Measurements from ENCODE around the gene NRN1L.
"Not testable (repeated sequence)": the region's sequence is repeated elsewhere in the genome, so short reads cannot be mapped to it uniquely, and the experiment has no call there.

The NRN1L gene

DNA sequence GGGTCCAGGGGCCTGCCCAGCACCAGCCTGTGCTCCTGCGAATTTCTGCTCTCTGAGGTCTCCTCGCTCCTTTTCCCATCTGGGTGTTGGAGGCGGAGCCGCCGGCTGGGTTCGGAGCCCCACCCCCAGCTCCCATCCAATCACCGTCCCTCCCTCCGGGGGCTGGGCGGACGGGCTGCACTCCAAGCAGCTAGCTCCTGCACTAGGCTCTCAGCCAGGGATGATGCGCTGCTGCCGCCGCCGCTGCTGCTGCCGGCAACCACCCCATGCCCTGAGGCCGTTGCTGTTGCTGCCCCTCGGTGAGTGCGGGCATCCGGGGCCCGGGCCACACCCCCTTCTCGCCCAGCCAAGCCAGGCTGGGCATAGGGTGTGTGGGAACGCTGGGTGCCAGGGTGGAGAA is at the start of gene NRN1L:
NRN1L (plus strand) TSS at position 202 of the 400 bp plus-strand sequence; CDS start at position 221, 19 bp downstream.
- no peak for DNase-seq (ENCODE audit: low read depth)

DNA sequence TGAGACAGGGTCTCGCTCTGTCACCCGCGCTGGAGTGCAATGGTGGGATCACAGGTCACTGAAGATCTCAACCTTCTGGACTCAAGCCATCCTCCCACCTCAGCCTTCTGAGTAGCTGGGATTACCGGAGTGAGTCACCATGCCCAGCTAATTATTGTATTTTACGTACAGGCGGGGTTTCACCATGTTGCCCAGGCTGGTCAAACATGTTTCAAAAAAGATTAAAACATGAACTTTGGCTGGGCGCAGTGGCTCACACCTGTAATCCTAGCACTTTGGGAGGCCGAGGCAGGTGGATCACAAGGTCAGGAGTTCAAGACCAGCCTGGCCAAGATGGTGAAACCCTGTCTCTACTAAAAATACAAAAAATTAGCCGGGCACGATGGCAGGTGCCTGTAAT is 47.5 kb upstream of the NRN1L start:
- not testable (repeated sequence) for DNase-seq (ENCODE audit: low read depth)

DNA sequence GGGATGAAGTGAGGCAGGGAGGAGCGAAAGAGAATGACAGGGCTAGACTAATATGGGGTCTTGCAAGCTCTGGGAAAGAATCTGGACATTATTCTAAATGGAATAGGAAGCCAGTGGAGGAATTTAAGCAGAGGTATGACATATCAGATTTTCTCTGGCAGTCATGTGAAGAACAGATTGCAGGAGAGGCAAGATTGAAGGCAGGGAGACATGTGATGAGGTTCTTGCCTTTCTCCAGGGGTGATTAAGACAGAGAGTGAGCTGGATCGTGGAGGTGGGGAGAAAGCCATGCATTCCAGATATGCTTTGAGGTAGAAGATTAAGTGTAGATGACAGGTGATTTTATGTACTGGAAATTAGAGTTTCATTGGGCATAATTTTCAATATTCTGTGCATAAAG is 46.9 kb upstream of the NRN1L start:
- DNase-seq (ENCODE audit: low read depth), result no peak

DNA sequence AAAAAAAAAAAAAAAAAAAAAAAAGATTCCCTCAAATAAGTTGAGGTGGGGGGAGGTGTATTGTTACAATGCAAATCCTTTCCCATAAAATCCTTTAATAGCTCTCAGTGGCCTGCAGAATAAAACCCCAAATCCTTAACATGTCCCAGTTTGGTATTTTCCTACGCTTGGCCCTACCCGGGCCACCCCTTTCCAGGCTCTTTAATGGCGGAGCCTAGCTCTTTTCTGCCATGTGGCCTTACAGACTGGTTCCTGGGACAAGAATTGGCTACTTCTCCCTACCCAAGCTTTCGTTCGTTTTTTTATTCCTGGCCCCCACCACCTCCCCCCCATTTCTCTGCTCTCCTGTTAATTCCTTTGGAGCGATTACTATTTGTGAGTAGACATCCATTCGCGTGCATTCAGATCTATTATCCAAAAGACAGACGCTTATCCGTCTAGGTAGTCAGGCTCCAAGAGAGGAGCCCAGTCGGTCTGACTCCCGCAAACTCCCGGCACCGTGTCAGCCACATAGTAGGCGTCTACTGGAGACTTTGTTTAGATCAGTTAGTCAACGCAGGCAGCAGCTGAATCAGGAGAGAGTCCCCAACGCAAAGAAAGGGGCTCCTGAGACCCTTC is 43.4 kb upstream of the NRN1L start:
- no peak for DNase-seq (ENCODE audit: low read depth)

DNA sequence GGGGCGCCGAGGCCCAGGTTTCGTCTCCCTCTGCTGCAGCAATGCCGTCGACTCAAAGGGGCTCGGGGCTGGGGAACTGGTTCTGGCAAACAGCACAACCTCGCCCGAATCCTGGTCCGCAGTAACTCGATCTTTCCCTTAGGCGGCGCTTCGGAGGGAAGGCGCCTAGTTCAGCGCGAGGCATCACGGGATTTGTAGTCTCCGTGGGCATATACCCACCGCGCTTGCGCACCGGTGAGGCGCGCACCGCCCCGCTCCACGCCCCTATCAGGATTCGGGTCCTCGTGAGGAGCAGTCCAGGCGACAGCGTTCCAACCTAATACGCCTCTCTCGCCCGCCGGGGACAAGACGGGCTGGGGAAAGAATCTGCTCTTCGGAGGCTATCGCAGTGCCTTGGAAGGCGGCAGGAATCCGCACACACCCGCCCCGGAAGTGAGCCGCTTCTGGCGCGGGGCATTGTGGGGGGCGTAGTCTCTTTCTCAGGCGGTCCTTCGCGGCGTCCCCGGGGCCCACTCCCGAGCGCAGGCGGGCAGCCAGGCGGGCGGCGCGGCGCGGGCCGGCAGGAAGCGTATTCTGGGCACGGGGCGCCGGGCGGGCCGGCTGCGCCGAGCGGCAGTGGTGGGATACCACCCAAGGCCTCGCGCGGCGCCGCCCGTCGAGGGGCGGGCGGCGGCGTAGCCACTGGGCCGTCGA is 42.7 kb upstream of the NRN1L start, which contains the start of gene THAP11:
THAP11 (plus strand) TSS at position 505 of the 693 bp plus-strand sequence. CDS start 235 bp downstream, outside the sequence.
- DNase-seq (ENCODE audit: low read depth), result peak; percentile 91

DNA sequence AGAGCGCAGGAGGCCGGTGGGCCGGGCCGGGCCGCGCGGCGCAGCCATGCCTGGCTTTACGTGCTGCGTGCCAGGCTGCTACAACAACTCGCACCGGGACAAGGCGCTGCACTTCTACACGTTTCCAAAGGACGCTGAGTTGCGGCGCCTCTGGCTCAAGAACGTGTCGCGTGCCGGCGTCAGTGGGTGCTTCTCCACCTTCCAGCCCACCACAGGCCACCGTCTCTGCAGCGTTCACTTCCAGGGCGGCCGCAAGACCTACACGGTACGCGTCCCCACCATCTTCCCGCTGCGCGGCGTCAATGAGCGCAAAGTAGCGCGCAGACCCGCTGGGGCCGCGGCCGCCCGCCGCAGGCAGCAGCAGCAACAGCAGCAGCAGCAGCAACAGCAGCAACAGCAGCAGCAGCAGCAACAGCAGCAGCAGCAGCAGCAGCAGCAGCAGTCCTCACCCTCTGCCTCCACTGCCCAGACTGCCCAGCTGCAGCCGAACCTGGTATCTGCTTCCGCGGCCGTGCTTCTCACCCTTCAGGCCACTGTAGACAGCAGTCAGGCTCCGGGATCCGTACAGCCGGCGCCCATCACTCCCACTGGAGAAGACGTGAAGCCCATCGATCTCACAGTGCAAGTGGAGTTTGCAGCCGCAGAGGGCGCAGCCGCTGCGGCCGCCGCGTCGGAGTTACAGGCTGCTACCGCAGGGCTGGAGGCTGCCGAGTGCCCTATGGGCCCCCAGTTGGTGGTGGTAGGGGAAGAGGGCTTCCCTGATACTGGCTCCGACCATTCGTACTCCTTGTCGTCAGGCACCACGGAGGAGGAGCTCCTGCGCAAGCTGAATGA is 42.0 kb upstream of the NRN1L start:
- DNase-seq (ENCODE audit: low read depth), result peak; percentile 59

DNA sequence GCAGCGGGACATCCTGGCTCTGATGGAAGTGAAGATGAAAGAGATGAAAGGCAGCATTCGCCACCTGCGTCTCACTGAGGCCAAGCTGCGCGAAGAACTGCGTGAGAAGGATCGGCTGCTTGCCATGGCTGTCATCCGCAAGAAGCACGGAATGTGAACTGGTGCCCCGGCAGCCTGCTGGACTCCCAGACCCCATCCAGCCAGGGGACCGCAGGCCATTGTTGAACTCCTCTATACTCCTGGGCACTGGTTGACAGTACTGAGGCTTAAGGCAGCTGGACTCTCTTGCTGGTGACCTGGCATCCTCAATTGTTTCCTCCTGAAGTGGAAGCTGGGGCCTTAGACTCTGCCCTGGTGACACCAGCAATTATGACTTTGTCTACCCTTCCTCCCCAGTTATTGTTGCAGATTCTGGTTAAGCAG is 41.3 kb upstream of the NRN1L start:
- no peak for DNase-seq (ENCODE audit: low read depth)

DNA sequence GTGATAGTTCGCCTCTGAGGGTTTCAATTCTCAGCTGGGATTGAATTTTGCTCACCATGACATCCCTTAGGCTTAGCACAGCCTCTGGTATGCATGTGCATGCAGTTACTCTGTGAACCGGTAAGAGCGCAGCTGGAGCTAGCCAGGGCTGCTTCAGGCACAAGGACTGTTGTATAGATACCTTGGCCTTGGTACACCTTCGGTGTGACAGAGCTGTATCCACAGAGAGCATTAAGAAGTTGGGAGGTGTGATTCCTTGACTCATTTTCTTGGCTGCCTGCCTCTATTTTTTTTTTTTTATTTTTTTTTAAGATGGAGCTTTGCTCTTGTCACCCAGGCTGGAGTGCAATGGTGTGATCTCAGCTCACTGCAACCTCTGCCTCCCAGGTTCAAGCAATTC is 40.2 kb upstream of the NRN1L start:
- no peak for DNase-seq (ENCODE audit: low read depth)

DNA sequence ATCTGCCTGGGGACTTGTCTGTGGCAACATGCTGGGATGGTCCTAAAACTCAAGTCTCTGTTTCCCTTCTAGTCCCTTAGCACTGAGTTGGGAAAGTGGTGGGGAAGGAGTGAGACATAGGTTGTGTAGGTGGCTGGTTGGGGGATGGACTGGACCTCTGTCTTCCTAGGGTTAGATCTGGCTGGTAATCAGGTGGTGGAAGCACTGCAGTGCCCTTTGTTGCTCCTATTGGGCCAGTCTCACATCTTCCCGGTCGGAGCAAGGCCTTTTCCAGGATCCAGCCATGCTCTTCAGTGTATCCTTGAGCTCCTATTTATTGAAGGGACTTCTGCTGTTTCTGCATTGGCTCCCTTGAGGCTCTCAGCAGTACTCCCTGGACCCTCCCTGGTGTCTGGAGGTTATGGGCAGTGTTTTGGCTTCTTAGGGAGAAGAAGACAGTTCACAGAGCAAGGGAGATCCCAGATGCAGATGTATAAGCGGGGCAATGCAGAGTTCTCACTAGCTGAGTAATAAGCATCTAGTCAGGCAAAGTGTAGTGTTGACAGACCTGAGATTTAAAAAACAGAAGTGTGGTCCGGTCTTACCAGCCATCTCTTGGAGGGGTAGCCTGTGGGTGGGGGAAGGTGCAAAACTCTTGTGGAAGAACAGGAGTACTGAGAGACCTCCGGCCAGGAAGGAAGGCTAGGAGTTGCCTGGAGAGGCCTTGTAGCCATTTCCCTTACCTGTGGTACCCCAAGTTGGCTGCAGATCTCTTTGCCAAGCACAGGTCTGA is 39.2 kb upstream of the NRN1L start:
- no peak for DNase-seq (ENCODE audit: low read depth)

DNA sequence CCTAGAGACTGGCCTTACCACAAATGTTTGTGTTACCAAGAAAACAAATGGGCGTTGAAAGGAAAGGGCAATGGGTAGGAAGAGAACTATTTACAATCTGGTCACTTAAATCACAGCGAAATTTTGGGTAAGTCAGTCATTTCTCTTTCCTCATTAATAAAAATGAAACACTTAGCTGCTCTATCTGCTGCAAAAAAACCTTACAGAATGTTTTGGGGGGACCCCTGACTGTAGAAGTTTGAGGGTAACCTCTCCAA is 38.7 kb upstream of the NRN1L start:
- no peak for DNase-seq (ENCODE audit: low read depth)

DNA sequence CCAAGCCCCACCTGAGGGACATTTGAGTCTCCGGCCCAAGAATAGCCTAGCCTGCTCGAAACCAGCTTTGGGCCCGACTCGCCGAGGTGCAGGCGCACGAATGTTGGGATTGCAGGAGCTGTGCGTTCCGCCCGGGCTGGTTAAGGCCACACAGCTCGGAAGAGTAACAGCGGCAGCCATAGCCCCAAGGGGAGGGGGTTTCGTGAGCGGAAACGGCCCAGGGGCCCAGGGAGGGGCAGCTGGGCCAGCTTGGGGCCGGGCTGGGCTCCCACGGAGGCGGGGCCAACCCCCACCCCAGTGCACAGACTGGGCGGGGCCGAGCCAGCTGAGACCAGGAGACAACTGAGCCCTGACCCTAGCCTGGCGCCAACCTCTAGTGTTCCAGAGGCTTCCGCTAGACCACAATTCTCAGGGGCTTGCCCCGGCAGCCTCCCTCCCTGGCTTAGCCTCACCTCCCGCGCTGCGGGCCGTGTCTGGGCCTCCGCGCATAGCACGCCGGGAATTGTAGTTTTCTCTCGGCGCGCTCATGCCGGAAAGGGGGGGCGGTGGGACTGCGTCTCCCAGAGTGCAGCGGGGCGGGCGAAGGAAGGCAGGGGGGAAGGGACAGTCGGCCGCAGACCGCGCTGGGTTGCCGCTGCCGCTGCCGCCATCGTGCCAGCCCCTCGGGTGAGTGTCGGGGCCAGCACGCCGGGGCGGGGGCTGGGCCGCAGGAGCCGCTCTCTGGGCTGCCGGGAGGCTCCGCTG is 38.2 kb upstream of the NRN1L start, which contains the start of gene NUTF2:
NUTF2 (plus strand) TSS at position 614 of the 744 bp plus-strand sequence. CDS start 18,198 bp downstream, outside the sequence.
- DNase-seq (ENCODE audit: low read depth), result peak; percentile 95

DNA sequence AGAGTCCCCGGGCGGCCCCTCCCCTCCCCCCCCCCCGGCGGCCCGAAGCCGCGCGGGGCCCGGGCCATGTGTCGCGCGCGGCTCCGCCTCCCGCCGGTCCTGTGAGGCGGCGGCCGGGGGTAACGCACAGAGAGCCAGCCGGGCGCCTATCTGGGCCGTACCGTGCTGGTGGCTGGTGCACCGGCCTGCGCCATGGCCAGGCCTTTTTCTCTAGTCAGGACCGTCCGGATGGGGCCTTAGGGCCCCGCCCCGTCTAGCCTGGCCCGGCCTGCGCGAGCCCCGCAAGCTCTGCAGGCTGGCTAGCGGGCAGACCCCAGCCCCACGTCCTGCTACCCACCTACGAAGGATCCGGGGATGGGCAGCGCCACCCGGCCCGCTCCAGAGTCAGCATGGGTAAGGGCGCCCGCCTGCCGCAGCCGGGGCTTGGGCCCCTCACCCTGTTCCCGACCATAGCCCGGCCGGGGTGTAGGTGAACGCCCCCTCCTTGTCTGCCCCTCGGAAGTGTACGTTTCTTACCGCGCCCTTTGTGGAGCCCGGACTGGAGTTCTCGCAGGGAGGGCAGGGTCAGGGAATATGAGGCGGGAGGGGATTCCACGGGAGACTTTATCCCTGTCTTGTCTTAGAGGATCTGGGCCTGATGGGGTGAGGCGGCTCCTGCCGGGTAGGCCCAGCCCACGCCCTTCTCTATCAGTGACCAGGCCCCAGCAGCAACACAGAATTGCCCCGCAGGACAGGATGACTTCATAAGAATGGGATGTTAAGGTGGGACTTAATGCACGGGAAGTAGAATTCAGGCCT is 37.4 kb upstream of the NRN1L start, which contains the start of gene CENPT:
CENPT (minus strand) TSS at position 630 of the 798 bp plus-strand sequence. CDS start 13,834 bp downstream, outside the sequence.
- DNase-seq (ENCODE audit: low read depth), result no peak

DNA sequence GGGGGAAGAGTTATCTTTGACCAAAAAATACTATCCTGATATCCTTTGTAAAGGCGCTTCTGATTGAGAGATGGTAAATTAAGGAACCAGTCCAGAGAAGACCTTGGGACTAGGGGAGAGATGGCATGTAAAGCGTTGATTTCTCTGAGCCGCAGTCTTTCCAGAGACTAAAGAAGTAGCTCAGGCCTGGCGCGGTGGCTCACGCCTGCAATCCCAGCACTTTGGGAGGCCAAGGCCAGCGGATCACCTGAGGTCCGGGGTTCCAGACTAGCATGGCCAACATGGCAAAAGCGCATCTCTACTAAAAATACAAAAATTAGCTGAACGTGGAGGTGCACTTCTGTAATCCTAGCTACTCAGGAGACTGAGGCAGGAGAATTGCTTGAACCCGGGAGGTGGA is 36.6 kb upstream of the NRN1L start:
- no peak for DNase-seq (ENCODE audit: low read depth)

DNA sequence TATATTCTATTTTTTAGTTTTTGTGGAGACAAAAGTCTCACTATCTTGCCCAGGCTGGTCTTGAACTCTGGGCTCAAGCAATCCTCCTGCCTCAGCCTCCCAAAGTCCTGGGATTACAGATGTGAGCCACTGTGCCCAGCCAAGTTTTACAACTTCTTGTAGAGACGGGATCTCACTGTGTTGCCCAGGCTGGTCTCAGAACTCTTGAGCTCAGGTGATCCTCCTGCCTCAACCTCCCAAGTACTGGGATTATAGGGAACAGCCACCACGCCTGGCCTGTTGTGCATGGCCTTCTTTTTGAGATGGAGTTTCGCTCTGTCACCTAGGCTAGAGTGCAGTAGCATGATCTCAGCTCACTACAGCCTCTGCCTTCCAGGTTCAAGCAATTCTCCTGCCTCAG is 31.0 kb upstream of the NRN1L start:
- DNase-seq (ENCODE audit: low read depth), result no peak

DNA sequence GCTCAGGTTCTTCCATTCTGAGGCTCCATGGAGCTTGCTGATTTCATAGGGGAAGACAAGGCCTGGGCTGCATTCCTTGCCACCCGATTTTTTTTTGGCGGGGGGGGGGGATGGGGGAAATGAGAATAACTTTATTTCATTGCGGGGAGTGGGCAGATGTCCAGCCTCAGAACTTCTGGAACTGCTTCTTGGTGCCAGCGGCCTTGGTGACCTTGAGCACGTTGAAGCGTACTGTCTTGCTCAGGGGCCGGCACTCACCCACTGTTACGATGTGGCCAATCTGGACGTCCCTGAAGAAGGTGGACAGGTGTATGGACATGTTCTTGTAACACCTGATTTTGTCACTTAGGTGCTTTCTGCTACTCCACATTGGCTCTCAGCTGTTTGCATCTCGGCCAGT is 28.9 kb upstream of the NRN1L start:
- DNase-seq (ENCODE audit: low read depth), result no peak

DNA sequence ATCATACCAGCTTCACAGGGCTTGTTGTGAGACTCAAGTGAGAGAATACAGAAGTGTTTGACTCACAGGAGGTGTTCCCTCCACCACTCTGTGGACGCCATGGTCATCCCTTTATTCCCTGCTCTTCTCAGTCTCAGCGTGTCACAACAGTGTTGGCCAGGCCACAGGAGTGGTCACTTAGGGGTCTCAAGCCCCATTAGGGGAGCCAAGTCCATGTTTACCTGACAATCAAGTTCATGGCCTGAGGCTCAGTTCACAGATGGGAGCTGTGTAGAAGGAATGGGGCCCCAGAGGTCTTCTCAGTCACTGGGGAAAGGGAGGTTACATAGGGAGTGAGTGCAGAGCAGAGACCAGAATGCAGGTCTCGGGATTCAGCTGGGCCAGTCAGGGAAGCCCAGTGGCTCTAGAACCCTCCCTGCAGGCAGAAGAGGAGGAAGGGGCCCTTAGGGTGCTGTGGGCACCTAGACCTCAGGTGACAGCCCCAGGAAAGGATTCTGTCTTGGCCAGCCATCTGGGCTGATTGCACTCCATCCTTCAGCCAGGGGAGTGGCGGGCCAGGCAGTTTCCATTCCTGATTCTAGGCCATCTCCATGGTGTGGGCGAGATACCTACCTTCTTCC is 27.6 kb upstream of the NRN1L start:
- DNase-seq (ENCODE audit: low read depth), result no peak

DNA sequence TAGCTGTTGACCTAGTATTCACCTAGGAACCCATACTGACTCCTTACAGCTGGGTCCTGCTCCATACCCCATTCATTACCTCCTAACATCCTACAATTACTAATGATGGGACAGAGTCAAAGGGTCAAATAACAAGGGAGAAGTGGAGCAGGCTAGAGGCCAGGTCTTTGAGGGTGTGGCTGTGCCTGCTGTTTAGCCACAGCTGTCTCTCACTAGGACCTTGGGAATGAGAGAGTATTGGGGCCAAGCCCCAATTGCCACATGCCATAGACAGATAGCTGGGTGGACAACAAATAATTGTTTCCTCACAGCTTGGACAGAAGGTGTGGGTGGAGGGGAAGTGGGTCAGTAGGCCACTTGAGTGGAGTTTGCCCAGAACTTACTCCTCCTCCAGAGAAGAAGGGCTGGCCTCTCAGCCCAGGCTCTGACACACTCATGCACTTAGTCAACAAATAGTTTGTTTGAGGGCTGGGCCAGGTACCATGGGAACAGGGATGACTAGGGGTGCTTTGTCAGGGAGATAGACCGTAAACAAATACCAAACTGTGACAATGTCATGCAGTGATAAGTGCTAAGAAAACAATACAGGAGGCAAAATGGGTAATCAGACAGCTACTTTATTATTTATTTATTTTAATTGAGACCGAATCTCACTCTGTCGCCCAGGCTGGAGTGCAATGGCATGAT is 27.0 kb upstream of the NRN1L start:
- DNase-seq (ENCODE audit: low read depth), result no peak

DNA sequence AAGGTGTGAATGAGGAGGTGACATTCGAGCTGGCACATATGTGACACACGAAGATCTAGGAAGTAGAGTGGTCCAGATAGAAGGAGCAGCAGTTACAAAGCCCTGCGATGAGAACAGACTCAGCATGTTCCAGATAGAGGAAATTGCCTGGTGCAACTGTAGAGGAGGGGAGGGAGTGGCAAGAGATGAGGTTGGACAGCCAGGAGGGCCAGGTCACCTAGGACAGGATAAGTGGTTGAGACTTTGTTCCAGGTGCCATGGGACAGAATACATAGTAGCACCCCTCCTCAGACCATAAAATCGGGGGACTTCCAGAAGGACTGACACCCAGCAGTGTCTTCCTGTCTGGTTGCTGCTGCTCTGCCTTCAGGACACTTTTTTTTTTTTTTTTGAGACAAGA is 26.2 kb upstream of the NRN1L start:
- no peak for DNase-seq (ENCODE audit: low read depth)

DNA sequence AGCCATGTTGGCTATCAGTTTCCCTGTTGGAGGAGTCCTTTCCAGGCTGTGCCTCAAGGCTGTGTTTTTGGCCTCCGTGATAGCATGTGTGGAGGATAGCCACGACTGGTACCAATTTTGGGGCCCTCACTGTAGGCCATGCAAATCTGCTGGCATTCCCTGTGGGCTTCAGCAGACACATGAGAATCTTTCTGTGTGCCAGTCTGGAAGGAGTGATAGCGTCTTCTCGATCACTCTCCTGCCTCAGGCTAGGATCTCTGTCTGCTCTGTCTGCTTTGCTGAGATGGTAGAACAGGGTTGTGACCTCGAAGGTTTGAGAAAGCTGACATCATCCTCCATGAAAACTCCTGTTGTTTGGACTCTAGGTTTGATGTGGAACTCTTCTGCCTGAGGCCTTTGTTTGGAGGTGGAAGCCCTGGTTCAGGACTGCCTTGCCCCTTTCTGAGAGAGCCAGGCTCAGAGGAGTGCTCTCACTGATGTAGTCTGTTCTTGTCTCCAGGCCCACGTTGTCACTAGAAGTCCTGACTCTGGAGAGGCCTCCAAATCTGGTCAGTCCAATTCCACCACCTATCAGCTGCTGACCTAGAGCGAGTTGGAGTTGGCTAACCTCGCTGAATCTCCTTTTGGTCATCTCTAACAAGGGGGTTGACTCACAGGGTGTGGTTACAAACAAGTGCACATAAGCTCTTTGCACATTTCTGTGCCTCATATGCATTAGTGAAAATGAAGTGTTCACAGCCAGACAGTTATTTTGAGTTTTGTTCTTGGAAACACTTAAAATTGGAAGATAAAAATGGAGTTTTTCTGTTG is 23.9 kb upstream of the NRN1L start:
- DNase-seq (ENCODE audit: low read depth), result no peak
